GM23248 (cell line): ENCODE results near the gene GPX4. TPM values are rescaled to one million over a fixed set of nuclear protein-coding genes. Genes with fewer than 3 reads are reported as not detected.

Source experiments
- DNase-seq: peaks from one replicate; pipeline ENCODE4 v3.0.0-alpha.2; 2015
- H2AFZ ChIP-seq: fragments of 200-600 bp; sonication (generic); 2 replicates; pipeline ENCODE4 v1.6.1; 2016; ENCODE audit warnings: antibody characterized with exemption
- H3F3A ChIP-seq: fragments of 200-600 bp; sonication (generic); 2 replicates; pipeline ENCODE4 v1.6.1; 2016; ENCODE audit warnings: mild to moderate bottlenecking, antibody characterized with exemption, mixed run types; ENCODE audit not compliant: insufficient read depth
- H3K27ac ChIP-seq: fragments of 200-600 bp; sonication (generic); 2 replicates; pipeline ENCODE4 v1.5.1; 2016; ENCODE audit warnings: mild to moderate bottlenecking
- H3K27me3 ChIP-seq: fragments of 200-600 bp; sonication (generic); replicated peaks from 2 replicates; pipeline ENCODE4 v1.6.1; 2016; ENCODE audit warnings: mild to moderate bottlenecking; ENCODE audit not compliant: insufficient read depth
- H3K36me3 ChIP-seq: fragments of 200-600 bp; sonication (generic); 2 replicates; pipeline ENCODE4 v1.6.1; 2016; ENCODE audit warnings: low read depth, mild to moderate bottlenecking
- H3K4me1 ChIP-seq: fragments of 200-600 bp; sonication (generic); 2 replicates; pipeline ENCODE4 v1.6.1; 2016; ENCODE audit warnings: mild to moderate bottlenecking; ENCODE audit not compliant: insufficient read depth
- H3K4me2 ChIP-seq: fragments of 200-600 bp; sonication (generic); one replicate; pipeline ENCODE4 v1.6.1; 2016; ENCODE audit warnings: mild to moderate bottlenecking; ENCODE audit not compliant: unreplicated experiment
- H3K4me3 ChIP-seq: fragments of 200-600 bp; sonication (generic); 2 replicates; pipeline ENCODE4 v1.5.1; 2016; ENCODE audit warnings: mild to moderate bottlenecking
- H3K79me2 ChIP-seq: fragments of 200-600 bp; sonication (generic); 2 replicates; pipeline ENCODE4 v1.6.1; 2016; ENCODE audit warnings: mild to moderate bottlenecking; ENCODE audit not compliant: insufficient read depth
- H3K9ac ChIP-seq: fragments of 200-600 bp; sonication (generic); 2 replicates; pipeline ENCODE4 v1.6.1; 2016; ENCODE audit warnings: mild to moderate bottlenecking
- H3K9me2 ChIP-seq: fragments of 200-600 bp; sonication (generic); 2 replicates; pipeline ENCODE4 v1.6.1; 2016; ENCODE audit warnings: mixed run types, mild to moderate bottlenecking, moderate library complexity; ENCODE audit not compliant: insufficient read depth
- H3K9me3 ChIP-seq: fragments of 200-600 bp; sonication (generic); one replicate; pipeline ENCODE4 v1.6.1; 2017; ENCODE audit warnings: low read depth
- H4K20me1 ChIP-seq: fragments of 200-600 bp; sonication (generic); 2 replicates; pipeline ENCODE4 v1.6.0; 2016; ENCODE audit not compliant: insufficient read depth
- EZH2 ChIP-seq: fragments of 200-600 bp; sonication (generic); IDR thresholded peaks from 2 replicates; pipeline ENCODE4 v1.6.1; 2018; ENCODE audit warnings: antibody characterized with exemption, mild to moderate bottlenecking; ENCODE audit not compliant: insufficient read depth, poor library complexity, severe bottlenecking
- EZH2phosphoT487 ChIP-seq: fragments of 200-600 bp; sonication (generic); IDR thresholded peaks from 2 replicates; pipeline ENCODE4 v1.6.1; 2018; ENCODE audit warnings: antibody characterized with exemption, moderate library complexity, mild to moderate bottlenecking, low read depth; ENCODE audit not compliant: insufficient read depth
- whole genome bisulfite sequencing, 2 experiments: methylation state at CpG; one replicate each; pipeline ENCODE4 v1.1.6; 2015 to 2017; ENCODE audit warnings: low lambda C conversion rate in 2 of 2, low coverage in 1 of 2; ENCODE audit errors: missing lambda C conversion rate in 2 of 2; 5-methylcytosine and 5-hydroxymethylcytosine counted together
- in situ Hi-C: fragments of 300-500 bp; cut with MboI; formaldehyde crosslinking; loops from 2 replicates; pipeline ENCODE4 v1.15.0; 2020
- polyA plus RNA-seq: library from polyadenylated mRNA; unstranded; fragments of >200 nt; fragmentation: Nextera tagmentation; extraction: Ambion mirVana; gene quantifications from 2 replicates; pipeline ENCODE4 v1.2.1, GENCODE V29; 2016
- total RNA-seq: library from RNA; depleted of rRNA; stranded (reverse); fragments of >200 nt; shearing (Covaris generic); gene quantifications from 2 replicates; pipeline ENCODE4 v1.2.3, GENCODE V29; 2014

Gene GPX4
- total and polyA plus RNA-seq, 2 experiments from 2014 or later = 298 to 607 TPM

GRCh38 chr19:1119475-1120217 is 15.9 kb downstream of the GPX4 start:
- peaks cover 69% of the 10 kb centered on the region for H3K79me2 ChIP-seq
- H3K4me1 ChIP-seq = no peaks in the 10 kb centered on the region
- H3K27me3 ChIP-seq = no peaks in the 10 kb centered on the region
- no peak for DNase-seq
- TF ChIP-seq EZH2phosphoT487 (no peak), EZH2 (no peak)
- no peak overlapping the region for H3K4me2 ChIP-seq
- H3F3A ChIP-seq = peaks cover 6% of the 10 kb centered on the region
- in situ Hi-C loops = loop anchor here (5.0 kb wide), 1 partner anchor 83 kb away; no protein-coding TSS in a partner anchor
- peaks cover 58% of the 10 kb centered on the region; the same call in 1 of the 2 replicates for H3K36me3 ChIP-seq
- H3K9me3 ChIP-seq = no peaks in the 10 kb centered on the region
- no peak overlapping the region for H3K4me3 ChIP-seq
- WGBS, 2 experiments = 89 to 90% methylated on average over 40 to 48 of the region's 50 CpGs
- H3K9ac ChIP-seq = no peak overlapping the region
- no peaks in the 10 kb centered on the region for H4K20me1 ChIP-seq
- H3K9me2 ChIP-seq = no peaks in the 10 kb centered on the region
- no peak overlapping the region for H2AFZ ChIP-seq
- no peak overlapping the region for H3K27ac ChIP-seq

- no peak overlapping the region for H3K4me3 ChIP-seq
- H3K36me3 ChIP-seq = peaks cover 71% of the 10 kb centered on the region; the same call in 1 of the 2 replicates
- peaks cover 82% of the 10 kb centered on the region for H3K79me2 ChIP-seq
These were observed 17.6 kb downstream of the GPX4 start for GRCh38 chr19:1121395-1121794.

DNA sequence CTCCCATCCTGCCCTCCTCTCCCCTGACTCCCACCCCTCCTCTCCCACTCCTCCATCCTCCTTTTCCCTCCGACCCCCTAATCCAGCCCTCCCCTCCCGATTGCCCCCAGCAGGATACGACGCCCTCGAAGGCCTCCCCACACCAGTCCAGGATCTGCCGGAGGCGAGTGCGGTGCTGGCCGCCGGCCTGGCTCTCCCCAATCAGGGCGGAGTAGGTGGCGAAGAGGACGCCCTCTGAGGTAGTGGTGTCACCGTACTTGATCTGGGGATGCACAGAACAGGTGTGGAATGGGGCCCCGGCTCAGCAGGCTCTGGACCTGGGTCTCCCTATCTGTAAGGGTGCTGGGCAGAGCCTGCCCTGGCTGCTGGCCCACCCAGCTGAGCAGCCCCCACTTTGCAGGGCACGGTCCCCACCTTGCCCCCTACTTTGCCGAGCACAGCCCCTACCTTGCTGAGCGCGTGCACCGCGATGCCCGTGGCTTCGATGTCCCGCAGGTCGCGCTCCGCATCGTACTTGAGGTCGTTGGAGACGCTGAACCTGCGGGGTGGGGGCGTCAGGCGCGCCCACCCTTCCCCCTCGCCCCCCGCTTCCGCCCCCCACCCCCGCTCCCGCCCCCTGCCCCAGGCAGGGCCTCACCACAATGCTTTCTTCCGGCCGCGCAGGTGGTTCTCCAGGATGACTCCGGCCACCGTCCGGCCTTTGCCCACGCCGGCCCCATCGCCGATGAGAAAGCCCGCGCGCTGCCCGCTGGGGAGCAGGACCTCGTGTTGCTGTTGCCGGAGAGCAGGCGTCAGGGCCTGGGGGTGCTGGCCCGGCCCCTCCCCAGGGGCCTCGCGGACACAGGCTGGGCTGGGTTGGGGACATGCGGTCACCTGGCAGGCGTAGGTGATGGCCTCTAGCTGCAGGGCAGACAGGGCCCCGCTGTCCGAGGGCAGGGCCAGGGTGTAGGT is 18.5 kb downstream of the GPX4 start:
- no peaks in the 10 kb centered on the region for H3K9me3 ChIP-seq
- peaks cover 6% of the 10 kb centered on the region; the same call in 1 of the 2 replicates for H3F3A ChIP-seq
- H3K9ac ChIP-seq = no peak overlapping the region
- H3K36me3 ChIP-seq = peaks cover 68% of the 10 kb centered on the region; the same call in 1 of the 2 replicates
- H3K4me2 ChIP-seq = no peak overlapping the region
- no peaks in the 10 kb centered on the region for H3K4me1 ChIP-seq
- H3K4me3 ChIP-seq = no peak overlapping the region
- WGBS, 2 experiments = 96 to 98% methylated on average over 42 to 63 of the region's 63 CpGs
- H3K27me3 ChIP-seq = no peaks in the 10 kb centered on the region
- H3K9me2 ChIP-seq = no peaks in the 10 kb centered on the region
- peaks cover 89% of the 10 kb centered on the region for H3K79me2 ChIP-seq
- no peak for DNase-seq
- in situ Hi-C loops = no loop called here
- TF ChIP-seq EZH2 (no peak), EZH2phosphoT487 (no peak)
- no peak overlapping the region for H2AFZ ChIP-seq
- H4K20me1 ChIP-seq = no peaks in the 10 kb centered on the region
- no peak overlapping the region for H3K27ac ChIP-seq

More at GRCh38 chr19:1121395-1121794, 17.6 kb downstream of the GPX4 start:
- H3K27me3 ChIP-seq = no peaks in the 10 kb centered on the region
- in situ Hi-C loops = no loop called here
- H3K27ac ChIP-seq = no peak overlapping the region
- H3F3A ChIP-seq = peaks cover 6% of the 10 kb centered on the region; the same call in 1 of the 2 replicates
- H2AFZ ChIP-seq = no peak overlapping the region
- no peak for TF ChIP-seq EZH2phosphoT487
- no peak for TF ChIP-seq EZH2
- no peak overlapping the region for H3K4me2 ChIP-seq
- H3K9me2 ChIP-seq = no peaks in the 10 kb centered on the region
- no peak for DNase-seq
- H3K9ac ChIP-seq = no peak overlapping the region
- no peaks in the 10 kb centered on the region for H3K9me3 ChIP-seq
- WGBS, 2 experiments = 93 to 95% methylated on average over 8 to 10 of the region's 10 CpGs
- no peaks in the 10 kb centered on the region for H3K4me1 ChIP-seq
- no peaks in the 10 kb centered on the region for H4K20me1 ChIP-seq

DNA sequence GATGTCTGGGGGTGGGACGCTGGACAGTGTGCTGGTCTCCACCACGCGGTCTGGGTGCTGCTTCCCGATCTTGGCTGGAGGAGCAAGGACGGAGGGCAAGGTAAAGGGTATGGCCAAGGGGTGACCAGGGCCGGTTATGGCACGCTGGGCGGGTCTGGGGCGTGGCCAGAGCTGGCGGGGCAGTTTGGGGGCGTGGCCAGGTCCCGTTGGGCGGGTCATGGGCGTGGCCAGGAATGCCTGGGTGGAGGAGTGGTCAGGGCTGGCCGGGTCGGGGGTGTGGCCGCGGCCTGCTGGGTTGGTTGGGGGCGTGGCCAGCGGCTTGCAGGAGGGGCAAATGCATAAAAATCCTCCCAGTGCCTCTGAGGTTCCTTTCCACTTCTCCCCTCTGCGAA is 19.2 kb downstream of the GPX4 start:
- Histone ChIP-seq H2AFZ (no peak overlapping the region), H3K27me3 (no peaks in the 10 kb centered on the region), H3K9me2 (no peaks in the 10 kb centered on the region), H3K27ac (no peak overlapping the region), H3K79me2 (peaks cover 90% of the 10 kb centered on the region), H3K9me3 (no peaks in the 10 kb centered on the region), H3K4me1 (no peaks in the 10 kb centered on the region), H3K9ac (no peak overlapping the region), H4K20me1 (no peaks in the 10 kb centered on the region), H3K36me3 (peaks cover 62% of the 10 kb centered on the region; the same call in 1 of the 2 replicates), H3K4me2 (no peak overlapping the region), H3F3A (peaks cover 3% of the 10 kb centered on the region; the same call in 1 of the 2 replicates), H3K4me3 (no peak overlapping the region)
- DNase-seq = peak; percentile 93
- 37 to 39% methylated on average over 18 to 21 of the region's 21 CpGs for WGBS, 2 experiments
- no peak for TF ChIP-seq EZH2
- no peak for TF ChIP-seq EZH2phosphoT487
- in situ Hi-C loops = no loop called here
